HG03469 (cell line): ENCODE data around the gene DCHS2.

Experiments
- ATAC-seq: cut with Tn5 transposase; IDR thresholded peaks from one replicate; pipeline ENCODE4 v1.9.1; 2021; ENCODE audit warnings: mild to moderate bottlenecking, moderate library complexity, moderate number of reproducible peaks; ENCODE audit not compliant: unreplicated experiment

The DCHS2 gene

GRCh38 chr4:154320521-154320920 is 171.1 kb downstream of the DCHS2 start:
- no peak for ATAC-seq

- ATAC-seq, result no peak
Observed at GRCh38 chr4:154319736-154320135, 171.9 kb downstream of the DCHS2 start.

- ATAC-seq, result no peak
Observed at GRCh38 chr4:154317201-154317999, 174.2 kb downstream of the DCHS2 start.

GRCh38 chr4:154315741-154316140 is 175.9 kb downstream of the DCHS2 start:
- no peak for ATAC-seq

GRCh38 chr4:154314248-154314647 is 177.4 kb downstream of the DCHS2 start:
- no peak for ATAC-seq

- no peak for ATAC-seq
Observed at GRCh38 chr4:154313004-154313585, 178.5 kb downstream of the DCHS2 start.

GRCh38 chr4:154312246-154312645 is 179.4 kb downstream of the DCHS2 start:
- no peak for ATAC-seq

- no peak for ATAC-seq
Observed at GRCh38 chr4:154310578-154310977, 181.0 kb downstream of the DCHS2 start.

- ATAC-seq, result no peak
Observed at GRCh38 chr4:154308207-154308606, 183.4 kb downstream of the DCHS2 start.

GRCh38 chr4:154307451-154307850 is 184.1 kb downstream of the DCHS2 start:
- ATAC-seq, result no peak

- ATAC-seq, result no peak
Observed at GRCh38 chr4:154305616-154306015, 186.0 kb downstream of the DCHS2 start.

GRCh38 chr4:154304679-154305078 is 186.9 kb downstream of the DCHS2 start:
- ATAC-seq, result no peak

- ATAC-seq, result no peak
Observed at GRCh38 chr4:154294652-154295350, 196.8 kb downstream of the DCHS2 start.

- no peak for ATAC-seq
Observed at GRCh38 chr4:154293427-154293826, 198.2 kb downstream of the DCHS2 start.

GRCh38 chr4:154292589-154292988 is 199.0 kb downstream of the DCHS2 start:
- no peak for ATAC-seq

GRCh38 chr4:154277172-154277571 is 214.4 kb downstream of the DCHS2 start:
- ATAC-seq, result no peak

GRCh38 chr4:154276496-154276895 is 215.1 kb downstream of the DCHS2 start:
- ATAC-seq, result no peak

GRCh38 chr4:154254999-154255398 is 236.6 kb downstream of the DCHS2 start:
- ATAC-seq, result no peak

- no peak for ATAC-seq
Observed at GRCh38 chr4:154234576-154234975, 257.0 kb downstream of the DCHS2 start.

- no peak for ATAC-seq
Observed at GRCh38 chr4:154231806-154232478, 259.7 kb downstream of the DCHS2 start.

GRCh38 chr4:154230723-154231122 is 260.9 kb downstream of the DCHS2 start:
- no peak for ATAC-seq
